ENCODE data around the gene TMEM51. TPM values are rescaled to one million over a fixed set of nuclear protein-coding genes. Genes with fewer than 3 reads are reported as not detected.

The TMEM51 gene
- total and polyA plus RNA-seq, 2 of the 13 experiments (the other 11 are each of a cell fraction or from before 2014, with no cell fraction given), result 12.2 to 22.3 TPM

- ChIA-PET CTCF (ENCODE audit: low intra/inter-chr PET ratio, low total read pairs) (no interaction called here), POLR2A (interaction anchor here (1.0 to 1.5 kb wide), 3 partner anchors 18 to 33 kb away, joined by 3 to 4 read pairs (median 4); no protein-coding TSS in a partner anchor)
- intact Hi-C loops (cut with micrococcal nuclease; ENCODE audit: unreplicated experiment) (no loop called here), in situ Hi-C loops (cut with HindIII; ENCODE audit: extremely low pct_ligation_motif_present, low pct_unique_long_range_greater_than_20kb) (no loop called here)
- Histone ChIP-seq H3K4me3 (replicated peaks in 1 of 3; ENCODE audit: insufficient read depth in 1 of 3, low read depth in 2 of 3, low read length in 3 of 3) (peak overlapping the region in 1 of 3 experiments; percentile 21; a peak in 1 of 6 replicates), H3K4me2 (ENCODE audit: low read depth, low read length) (peak overlapping the region; percentile 86), H4K20me1 (ENCODE audit: insufficient read depth, low read length) (peaks cover 33% of the 10 kb centered on the region; the same call in 1 of the 2 replicates), H3K27me3 (ENCODE audit: control insufficient read depth in 1 of 2, insufficient read depth in 2 of 2, low read length in 2 of 2) (no peaks in the 10 kb centered on the region), H3K9ac (ENCODE audit: insufficient read depth, low read depth, low read length) (no peak overlapping the region), H3K9me3 (ENCODE audit: low read length) (no peaks in the 10 kb centered on the region), H3K79me2 (ENCODE audit: insufficient read depth, low read length) (peaks cover 76% of the 10 kb centered on the region), H2AFZ (ENCODE audit: low read length) (no peak overlapping the region), H3K4me1 (ENCODE audit: insufficient read depth, low read length) (peaks cover 69% of the 10 kb centered on the region), H3K36me3 (replicated peaks in 1 of 2; ENCODE audit: control insufficient read depth in 1 of 2, insufficient read depth in 2 of 2, low read length in 2 of 2) (peaks cover 0 to 11% of the 10 kb centered on the region in 2 experiments; a peak in 3 of 5 replicates), H3K27ac (ENCODE audit: extremely low read length, insufficient read depth, low read length) (no peak overlapping the region)
- TF ChIP-seq RBFOX2 (IDR thresholded peaks at IDR 0.05; ENCODE audit: low read depth, low read length) (0 out of 2 replicates have a peak, but pooled peaks have one; percentile 34), POLR2A (IDR thresholded peaks at IDR 0.05; ENCODE audit: insufficient read depth in 1 of 2, low read depth in 2 of 2, low read length in 2 of 2) (0 out of 4 replicates have a peak, but pooled peaks of 1 of the 2 experiments have one; percentile 17)
- TF ChIP-seq, protein P1, sequence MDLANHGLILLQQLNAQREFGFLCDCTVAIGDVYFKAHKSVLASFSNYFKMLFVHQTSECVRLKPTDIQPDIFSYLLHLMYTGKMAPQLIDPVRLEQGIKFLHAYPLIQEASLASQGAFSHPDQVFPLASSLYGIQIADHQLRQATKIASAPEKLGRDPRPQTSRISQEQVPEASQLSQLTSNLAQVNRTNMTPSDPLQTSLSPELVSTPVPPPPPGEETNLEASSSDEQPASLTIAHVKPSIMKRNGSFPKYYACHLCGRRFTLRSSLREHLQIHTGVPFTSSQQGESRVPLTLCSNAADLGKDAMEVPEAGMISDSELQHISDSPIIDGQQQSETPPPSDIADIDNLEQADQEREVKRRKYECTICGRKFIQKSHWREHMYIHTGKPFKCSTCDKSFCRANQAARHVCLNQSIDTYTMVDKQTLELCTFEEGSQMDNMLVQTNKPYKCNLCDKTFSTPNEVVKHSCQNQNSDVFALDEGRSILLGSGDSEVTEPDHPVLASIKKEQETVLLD (CRISPR knock-in tag; IDR thresholded peaks at IDR 0.05; ENCODE audit: low read depth), result no peak
- DNase-seq (ENCODE audit: low spot score) (no peak), ATAC-seq (no peak), FAIRE-seq (no peak)
- 82% methylated on average over 5 of the region's 11 CpGs for WGBS (ENCODE audit: low lambda C conversion rate)
- BruUV-seq (replicated peaks), result no TSS peak
Observed at GRCh38 chr1:15155888-15156741, 2.6 kb downstream of the TMEM51 start.

GRCh38 chr1:15156807-15157380 lies 3.3 kb downstream of the TMEM51 start:
- Histone ChIP-seq H3K4me3 (replicated peaks in 1 of 3; ENCODE audit: insufficient read depth in 1 of 3, low read depth in 2 of 3, low read length in 3 of 3) (no peak overlapping the region), H3K9me3 (ENCODE audit: low read length) (no peaks in the 10 kb centered on the region), H4K20me1 (ENCODE audit: insufficient read depth, low read length) (peaks cover 33% of the 10 kb centered on the region; the same call in 1 of the 2 replicates), H3K4me1 (ENCODE audit: insufficient read depth, low read length) (peaks cover 62% of the 10 kb centered on the region), H2AFZ (ENCODE audit: low read length) (no peak overlapping the region), H3K79me2 (ENCODE audit: insufficient read depth, low read length) (peaks cover 78% of the 10 kb centered on the region), H3K27me3 (ENCODE audit: control insufficient read depth in 1 of 2, insufficient read depth in 2 of 2, low read length in 2 of 2) (no peaks in the 10 kb centered on the region), H3K4me2 (ENCODE audit: low read depth, low read length) (peak overlapping the region; percentile 86), H3K9ac (ENCODE audit: insufficient read depth, low read depth, low read length) (no peak overlapping the region), H3K27ac (ENCODE audit: extremely low read length, insufficient read depth, low read length) (no peak overlapping the region), H3K36me3 (replicated peaks in 1 of 2; ENCODE audit: control insufficient read depth in 1 of 2, insufficient read depth in 2 of 2, low read length in 2 of 2) (peaks cover 0 to 11% of the 10 kb centered on the region in 2 experiments; a peak in 3 of 5 replicates)
- no TSS peak for BruUV-seq (replicated peaks)
- no peak for DNase-seq (ENCODE audit: low spot score)
- ATAC-seq, result no peak
- in situ Hi-C loops (cut with HindIII; ENCODE audit: extremely low pct_ligation_motif_present, low pct_unique_long_range_greater_than_20kb), result no loop called here
- no peak for FAIRE-seq
- intact Hi-C loops (cut with micrococcal nuclease; ENCODE audit: unreplicated experiment), result no loop called here
- ChIA-PET CTCF (ENCODE audit: low intra/inter-chr PET ratio, low total read pairs) (no interaction called here), POLR2A (interaction anchor here (1.0 to 1.5 kb wide), 3 partner anchors 17 to 33 kb away, joined by 3 to 4 read pairs (median 4); no protein-coding TSS in a partner anchor)
- 93% methylated on average over 8 of the region's 9 CpGs for WGBS (ENCODE audit: low lambda C conversion rate)
- TF ChIP-seq ZSCAN30 (CRISPR knock-in tag; IDR thresholded peaks at IDR 0.05), result no peak
- no peak for TF ChIP-seq YY1 (IDR thresholded peaks at IDR 0.05; ENCODE audit: insufficient read depth, insufficient replicate concordance, low read depth, low read length)
- no peak for TF ChIP-seq EED (CRISPR knock-in tag; IDR thresholded peaks at IDR 0.05)
- TF ChIP-seq CCAR2 (optimal IDR thresholded peaks at IDR 0.05; ENCODE audit: low read depth, low read length), result no peak
- no peak for TF ChIP-seq DNMT3B (CRISPR knock-in tag; conservative IDR thresholded peaks at IDR 0.05)
- TF ChIP-seq ZNF883 (CRISPR knock-in tag; IDR thresholded peaks at IDR 0.05; ENCODE audit: not compliant biosample characterization), result no peak
- TF ChIP-seq KLF16 (CRISPR knock-in tag; IDR thresholded peaks at IDR 0.05), result no peak
- TF ChIP-seq, protein P2, sequence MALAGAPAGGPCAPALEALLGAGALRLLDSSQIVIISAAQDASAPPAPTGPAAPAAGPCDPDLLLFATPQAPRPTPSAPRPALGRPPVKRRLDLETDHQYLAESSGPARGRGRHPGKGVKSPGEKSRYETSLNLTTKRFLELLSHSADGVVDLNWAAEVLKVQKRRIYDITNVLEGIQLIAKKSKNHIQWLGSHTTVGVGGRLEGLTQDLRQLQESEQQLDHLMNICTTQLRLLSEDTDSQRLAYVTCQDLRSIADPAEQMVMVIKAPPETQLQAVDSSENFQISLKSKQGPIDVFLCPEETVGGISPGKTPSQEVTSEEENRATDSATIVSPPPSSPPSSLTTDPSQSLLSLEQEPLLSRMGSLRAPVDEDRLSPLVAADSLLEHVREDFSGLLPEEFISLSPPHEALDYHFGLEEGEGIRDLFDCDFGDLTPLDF (CRISPR knock-in tag; IDR thresholded peaks at IDR 0.05), result no peak
- TF ChIP-seq TEAD3 (CRISPR knock-in tag; optimal IDR thresholded peaks at IDR 0.05; ENCODE audit: borderline replicate concordance), result no peak
- no peak for TF ChIP-seq ZNF558 (CRISPR knock-in tag; IDR thresholded peaks at IDR 0.05; ENCODE audit: borderline replicate concordance)
- TF ChIP-seq MYNN (CRISPR knock-in tag; IDR thresholded peaks at IDR 0.05; ENCODE audit: low read depth), result no peak
